Osteocyte (in vitro differentiated cells): ENCODE data around the gene HSH2D. TPM values are rescaled to one million over a fixed set of nuclear protein-coding genes. Genes with fewer than 3 reads are reported as not detected.

Source experiments
- DNase-seq: peaks from one replicate; pipeline ENCODE4 v3.0.0; 2021; ENCODE audit warnings: mixed read lengths; ENCODE audit not compliant: unreplicated experiment; ENCODE audit errors: extremely low spot score
- H3K27ac Mint-ChIP-seq: one replicate; pipeline ENCODE4 v1.8.0; 2021; ENCODE audit warnings: mild to moderate bottlenecking, mixed read lengths; ENCODE audit not compliant: unreplicated experiment
- H3K27me3 Mint-ChIP-seq: one replicate; pipeline ENCODE4 v1.8.0; 2021; ENCODE audit warnings: mixed read lengths; ENCODE audit not compliant: unreplicated experiment
- H3K36me3 Mint-ChIP-seq: one replicate; pipeline ENCODE4 v1.8.0; 2021; ENCODE audit warnings: mixed read lengths; ENCODE audit not compliant: unreplicated experiment
- H3K4me1 Mint-ChIP-seq: one replicate; pipeline ENCODE4 v1.8.0; 2021; ENCODE audit warnings: mixed read lengths; ENCODE audit not compliant: unreplicated experiment
- H3K4me3 Mint-ChIP-seq: one replicate; pipeline ENCODE4 v1.8.0; 2021; ENCODE audit warnings: mild to moderate bottlenecking, moderate library complexity, mixed read lengths; ENCODE audit not compliant: unreplicated experiment
- H3K9me3 Mint-ChIP-seq: one replicate; pipeline ENCODE4 v1.8.0; 2021; ENCODE audit warnings: mixed read lengths; ENCODE audit not compliant: unreplicated experiment
- long read RNA-seq: library from polyadenylated mRNA; unstranded; transcript quantifications from one replicate; pipeline ENCODE4 v2.0.0, GENCODE V29; 2021
- total RNA-seq: library from RNA; stranded (reverse); gene quantifications from 2 replicates; pipeline ENCODE4 v1.2.1, GENCODE V29; 2021
- TF ChIP-seq, protein P1 (sequence below): fragments of 200-600 bp; sonication (generic); IDR thresholded peaks from 2 replicates; pipeline ENCODE4 v1.5.0; 2021; ENCODE audit warnings: antibody characterized with exemption, mild to moderate bottlenecking, moderate library complexity

HSH2D gene, protein sequence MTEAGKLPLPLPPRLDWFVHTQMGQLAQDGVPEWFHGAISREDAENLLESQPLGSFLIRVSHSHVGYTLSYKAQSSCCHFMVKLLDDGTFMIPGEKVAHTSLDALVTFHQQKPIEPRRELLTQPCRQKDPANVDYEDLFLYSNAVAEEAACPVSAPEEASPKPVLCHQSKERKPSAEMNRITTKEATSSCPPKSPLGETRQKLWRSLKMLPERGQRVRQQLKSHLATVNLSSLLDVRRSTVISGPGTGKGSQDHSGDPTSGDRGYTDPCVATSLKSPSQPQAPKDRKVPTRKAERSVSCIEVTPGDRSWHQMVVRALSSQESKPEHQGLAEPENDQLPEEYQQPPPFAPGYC
- total RNA-seq = not detected in 2 replicates
- long read RNA-seq = 0 reads

DNA sequence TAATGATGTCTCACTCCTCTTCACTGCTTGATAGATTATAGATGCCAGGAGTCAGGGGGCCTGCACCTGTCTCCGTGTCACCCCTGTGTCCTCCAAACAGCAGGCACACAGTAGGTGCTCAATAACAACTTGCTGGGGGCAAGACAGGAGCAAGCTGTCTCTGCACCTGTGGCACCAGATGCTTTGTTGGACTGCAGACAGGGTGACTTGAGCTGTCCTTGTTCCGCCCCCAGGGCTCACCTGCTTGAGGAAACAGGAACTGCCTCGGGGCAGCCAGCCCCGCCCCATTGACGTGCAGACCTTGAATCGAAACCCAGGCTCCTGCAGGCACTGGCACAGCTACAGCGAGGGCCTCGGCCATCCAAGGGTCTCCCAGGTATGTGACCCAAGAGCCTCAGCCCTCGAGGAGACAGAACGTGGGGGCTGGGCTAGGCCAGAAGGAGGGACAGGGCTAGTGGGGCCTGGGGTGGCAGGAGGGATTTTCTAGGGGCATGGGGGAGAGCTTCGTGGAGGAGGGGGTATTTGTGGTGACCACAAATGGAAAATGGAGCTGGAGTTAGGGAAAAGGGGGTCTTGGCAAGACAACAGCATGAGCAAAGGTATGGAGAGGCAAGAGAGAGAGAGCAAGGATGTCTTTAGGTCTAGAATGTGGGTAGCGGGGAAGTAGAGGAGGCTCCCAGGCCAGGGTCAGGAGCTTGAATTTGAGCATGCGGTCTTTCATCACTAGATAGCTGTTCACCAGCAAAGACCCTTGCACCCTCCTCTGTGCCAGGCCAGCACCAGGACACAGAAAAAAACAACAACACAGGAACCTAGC is at the start of gene HSH2D:
HSH2D (plus strand) TSS at position 287 of the 817 bp plus-strand sequence. CDS start 5,066 bp downstream, outside the sequence.
- TF ChIP-seq, protein P1, sequence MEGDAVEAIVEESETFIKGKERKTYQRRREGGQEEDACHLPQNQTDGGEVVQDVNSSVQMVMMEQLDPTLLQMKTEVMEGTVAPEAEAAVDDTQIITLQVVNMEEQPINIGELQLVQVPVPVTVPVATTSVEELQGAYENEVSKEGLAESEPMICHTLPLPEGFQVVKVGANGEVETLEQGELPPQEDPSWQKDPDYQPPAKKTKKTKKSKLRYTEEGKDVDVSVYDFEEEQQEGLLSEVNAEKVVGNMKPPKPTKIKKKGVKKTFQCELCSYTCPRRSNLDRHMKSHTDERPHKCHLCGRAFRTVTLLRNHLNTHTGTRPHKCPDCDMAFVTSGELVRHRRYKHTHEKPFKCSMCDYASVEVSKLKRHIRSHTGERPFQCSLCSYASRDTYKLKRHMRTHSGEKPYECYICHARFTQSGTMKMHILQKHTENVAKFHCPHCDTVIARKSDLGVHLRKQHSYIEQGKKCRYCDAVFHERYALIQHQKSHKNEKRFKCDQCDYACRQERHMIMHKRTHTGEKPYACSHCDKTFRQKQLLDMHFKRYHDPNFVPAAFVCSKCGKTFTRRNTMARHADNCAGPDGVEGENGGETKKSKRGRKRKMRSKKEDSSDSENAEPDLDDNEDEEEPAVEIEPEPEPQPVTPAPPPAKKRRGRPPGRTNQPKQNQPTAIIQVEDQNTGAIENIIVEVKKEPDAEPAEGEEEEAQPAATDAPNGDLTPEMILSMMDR = no peak
- H3K27me3 Mint-ChIP-seq = peaks cover 12% of the 10 kb centered on the region
- no peak within 1 kb of the TSS for H3K4me3 Mint-ChIP-seq
- peaks cover 2% of the 10 kb centered on the region for H3K36me3 Mint-ChIP-seq
- no peaks in the 10 kb centered on the region for H3K4me1 Mint-ChIP-seq
- no peaks in the 10 kb centered on the region for H3K9me3 Mint-ChIP-seq
- H3K27ac Mint-ChIP-seq = no peak within 1 kb of the TSS
- DNase-seq = no peak

DNA sequence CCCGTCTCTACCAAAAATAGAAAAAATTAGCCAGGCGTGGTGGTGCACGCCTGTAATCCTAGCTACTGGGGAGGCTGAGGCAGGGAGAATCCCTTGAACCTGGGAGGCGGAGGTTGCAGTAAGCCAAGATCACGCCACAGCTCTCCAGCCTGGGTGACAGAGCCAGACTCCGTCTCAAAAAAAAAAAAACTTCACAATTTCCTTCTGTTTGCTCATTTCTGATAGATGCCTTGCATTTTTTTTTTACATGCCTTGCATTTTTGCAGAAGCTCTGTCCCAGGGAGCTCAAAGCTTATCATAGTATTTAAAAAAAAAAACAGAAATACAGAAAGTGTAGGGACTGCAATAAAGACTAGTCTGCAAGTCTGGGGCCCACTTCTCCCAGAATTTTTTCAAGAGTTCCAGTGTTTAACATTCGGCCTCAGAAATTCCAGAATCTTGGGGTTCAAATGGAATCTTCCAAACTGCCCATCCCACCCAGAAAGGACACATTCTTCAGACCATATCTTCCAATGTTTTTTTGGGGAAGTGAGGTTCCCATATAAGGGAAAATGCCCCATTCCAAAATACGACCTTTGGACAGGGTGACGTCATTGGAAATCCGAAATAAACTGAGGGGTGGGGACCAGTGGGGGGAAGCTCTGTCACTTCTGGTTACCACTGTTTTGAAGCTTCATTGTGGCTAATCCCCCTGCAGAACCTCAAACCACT is 49.0 kb upstream of the HSH2D start:
- peak overlapping the region; percentile 75 for H3K27ac Mint-ChIP-seq
- H3K36me3 Mint-ChIP-seq = peaks cover 70% of the 10 kb centered on the region

DNA sequence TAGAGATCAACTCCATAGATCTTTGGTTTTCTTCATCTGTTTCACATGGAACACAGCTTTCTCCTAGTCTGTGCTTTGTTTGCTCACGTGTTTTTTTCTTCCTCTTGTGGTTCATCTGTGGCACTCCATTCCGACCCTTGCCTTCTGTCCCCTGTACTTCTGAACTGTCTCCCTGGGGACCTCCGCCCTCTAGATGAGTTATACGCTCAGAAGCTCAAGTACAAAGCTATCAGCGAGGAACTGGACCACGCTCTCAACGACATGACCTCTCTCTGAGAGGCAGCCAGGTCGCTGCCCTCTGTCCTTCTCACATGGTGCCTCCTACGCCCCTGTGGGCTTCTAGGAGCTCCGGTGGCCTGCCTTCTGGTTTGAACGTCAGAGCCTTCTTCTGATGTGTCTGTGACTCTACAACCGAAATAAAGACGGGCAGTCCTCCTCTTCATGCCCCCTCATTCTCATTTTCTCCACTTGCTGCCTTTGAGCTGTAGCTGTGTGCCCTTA is 48.4 kb upstream of the HSH2D start:
- H3K27ac Mint-ChIP-seq = peak overlapping the region; percentile 75
- H3K27me3 Mint-ChIP-seq = no peaks in the 10 kb centered on the region
- no peak for DNase-seq
- H3K36me3 Mint-ChIP-seq = peaks cover 69% of the 10 kb centered on the region
- H3K4me3 Mint-ChIP-seq = no peak overlapping the region
- H3K9me3 Mint-ChIP-seq = no peaks in the 10 kb centered on the region
- H3K4me1 Mint-ChIP-seq = peaks cover 37% of the 10 kb centered on the region
- TF ChIP-seq, protein P1 = no peak

More for the DNA sequence above, 49.0 kb upstream of the HSH2D start:
- peaks cover 37% of the 10 kb centered on the region for H3K4me1 Mint-ChIP-seq
- no peak for DNase-seq
- TF ChIP-seq, protein P1 = no peak
- no peak overlapping the region for H3K4me3 Mint-ChIP-seq
- H3K9me3 Mint-ChIP-seq = no peaks in the 10 kb centered on the region
- no peaks in the 10 kb centered on the region for H3K27me3 Mint-ChIP-seq

DNA sequence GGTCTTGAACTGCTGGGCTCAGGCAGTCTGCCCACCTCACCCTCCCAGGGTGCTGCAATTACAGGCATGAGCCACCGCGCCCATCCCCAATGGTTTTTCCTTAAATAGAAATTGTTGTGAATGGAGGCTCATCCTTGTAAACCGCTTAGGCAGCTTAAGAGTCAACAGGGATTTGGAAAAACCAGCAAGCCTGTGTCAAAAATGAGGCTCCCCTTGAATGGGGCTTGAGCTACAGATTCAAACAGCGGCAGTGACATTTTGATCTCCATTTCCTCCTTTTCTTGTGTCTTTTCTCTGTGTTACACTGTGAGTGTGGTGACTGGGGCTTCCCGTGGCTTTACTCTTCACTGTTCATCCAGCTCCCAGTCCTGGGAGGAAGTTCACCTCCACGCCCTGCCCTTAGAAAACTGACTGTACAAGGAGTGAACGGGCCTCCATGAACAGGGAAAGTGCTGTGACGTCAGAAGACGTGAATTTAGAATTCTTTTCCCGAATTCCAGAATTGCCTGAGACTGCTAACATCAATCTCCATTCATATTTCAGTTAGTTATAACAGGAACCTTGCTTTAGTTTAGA is 47.1 kb upstream of the HSH2D start:
- Mint-ChIP-seq H3K36me3 (peaks cover 67% of the 10 kb centered on the region), H3K4me3 (no peak overlapping the region), H3K9me3 (no peaks in the 10 kb centered on the region), H3K4me1 (peaks cover 37% of the 10 kb centered on the region), H3K27ac (peak overlapping the region; percentile 56), H3K27me3 (no peaks in the 10 kb centered on the region)
- TF ChIP-seq, protein P1 = no peak
- no peak for DNase-seq
